Type B pancreatic cell (in vitro differentiated cells): ENCODE measurements around the gene CNTNAP2. TPM values are rescaled to one million over a fixed set of nuclear protein-coding genes. Genes with fewer than 3 reads are reported as not detected.

Experiments used
- DNase-seq: peaks from one replicate; pipeline ENCODE4 v3.0.0; 2021; ENCODE audit warnings: mixed read lengths; ENCODE audit not compliant: unreplicated experiment; ENCODE audit errors: extremely low spot score
- H3K27ac Mint-ChIP-seq: 2 replicates; pipeline ENCODE4 v1.8.0; 2021; ENCODE audit warnings: mild to moderate bottlenecking, mixed read lengths
- H3K27me3 Mint-ChIP-seq: 2 replicates; pipeline ENCODE4 v1.8.0; 2021; ENCODE audit warnings: mixed read lengths
- H3K36me3 Mint-ChIP-seq: 2 replicates; pipeline ENCODE4 v1.8.0; 2021; ENCODE audit warnings: mixed read lengths
- H3K4me1 Mint-ChIP-seq: one replicate; pipeline ENCODE4 v1.8.0; 2021; ENCODE audit warnings: mixed read lengths; ENCODE audit not compliant: unreplicated experiment
- H3K4me3 Mint-ChIP-seq: 2 replicates; pipeline ENCODE4 v1.8.0; 2021; ENCODE audit warnings: mild to moderate bottlenecking, mixed read lengths
- H3K9me3 Mint-ChIP-seq: 2 replicates; pipeline ENCODE4 v1.8.0; 2021; ENCODE audit warnings: mixed read lengths
- total RNA-seq: library from RNA; stranded (reverse); gene quantifications from 2 replicates; pipeline ENCODE4 v1.2.1, GENCODE V29; 2021; ENCODE audit warnings: low replicate concordance
- TF ChIP-seq, protein P1 (sequence below): fragments of 200-600 bp; sonication (generic); conservative IDR thresholded peaks from 2 replicates; pipeline ENCODE4 v1.5.0; 2021; ENCODE audit warnings: antibody characterized with exemption, mild to moderate bottlenecking

Gene CNTNAP2
- total RNA-seq, 1 donor from 2014 or later: 26.8 TPM

DNA sequence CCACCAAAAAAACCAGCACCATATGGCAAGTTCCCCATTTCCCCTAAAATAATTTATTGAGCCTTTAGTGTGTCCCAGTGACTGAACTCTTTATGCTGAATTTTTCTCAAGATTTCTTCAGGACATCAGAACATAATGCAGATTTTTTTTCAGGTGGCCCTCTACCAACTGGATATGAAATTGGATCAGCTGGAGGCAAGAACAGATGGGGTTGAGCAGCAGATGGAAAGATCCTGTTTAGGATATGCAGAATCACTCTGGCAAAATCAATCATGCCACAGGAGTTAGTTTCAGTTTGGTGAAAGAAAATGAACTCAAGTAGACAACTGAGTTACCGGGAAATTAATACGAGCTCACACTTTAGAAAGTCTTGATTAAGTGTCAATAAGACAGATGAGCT is 1712.4 kb downstream of the CNTNAP2 start:
- DNase-seq: no peak
- no peaks in the 10 kb centered on the region for H3K9me3 Mint-ChIP-seq
- H3K4me1 Mint-ChIP-seq: no peaks in the 10 kb centered on the region
- H3K4me3 Mint-ChIP-seq: no peak overlapping the region
- H3K27me3 Mint-ChIP-seq: no peaks in the 10 kb centered on the region
- H3K27ac Mint-ChIP-seq: no peak overlapping the region
- TF ChIP-seq, protein P1, sequence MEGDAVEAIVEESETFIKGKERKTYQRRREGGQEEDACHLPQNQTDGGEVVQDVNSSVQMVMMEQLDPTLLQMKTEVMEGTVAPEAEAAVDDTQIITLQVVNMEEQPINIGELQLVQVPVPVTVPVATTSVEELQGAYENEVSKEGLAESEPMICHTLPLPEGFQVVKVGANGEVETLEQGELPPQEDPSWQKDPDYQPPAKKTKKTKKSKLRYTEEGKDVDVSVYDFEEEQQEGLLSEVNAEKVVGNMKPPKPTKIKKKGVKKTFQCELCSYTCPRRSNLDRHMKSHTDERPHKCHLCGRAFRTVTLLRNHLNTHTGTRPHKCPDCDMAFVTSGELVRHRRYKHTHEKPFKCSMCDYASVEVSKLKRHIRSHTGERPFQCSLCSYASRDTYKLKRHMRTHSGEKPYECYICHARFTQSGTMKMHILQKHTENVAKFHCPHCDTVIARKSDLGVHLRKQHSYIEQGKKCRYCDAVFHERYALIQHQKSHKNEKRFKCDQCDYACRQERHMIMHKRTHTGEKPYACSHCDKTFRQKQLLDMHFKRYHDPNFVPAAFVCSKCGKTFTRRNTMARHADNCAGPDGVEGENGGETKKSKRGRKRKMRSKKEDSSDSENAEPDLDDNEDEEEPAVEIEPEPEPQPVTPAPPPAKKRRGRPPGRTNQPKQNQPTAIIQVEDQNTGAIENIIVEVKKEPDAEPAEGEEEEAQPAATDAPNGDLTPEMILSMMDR: no peak
- H3K36me3 Mint-ChIP-seq: no peaks in the 10 kb centered on the region

GRCh38 chr7:147833557-147833956 is 1717.0 kb downstream of the CNTNAP2 start:
- Mint-ChIP-seq H3K4me1 (no peaks in the 10 kb centered on the region), H3K36me3 (peaks cover 3% of the 10 kb centered on the region), H3K27ac (no peak overlapping the region), H3K4me3 (no peak overlapping the region), H3K27me3 (no peaks in the 10 kb centered on the region), H3K9me3 (peaks cover 14% of the 10 kb centered on the region)
- no peak for DNase-seq
- TF ChIP-seq, protein P1: no peak

DNA sequence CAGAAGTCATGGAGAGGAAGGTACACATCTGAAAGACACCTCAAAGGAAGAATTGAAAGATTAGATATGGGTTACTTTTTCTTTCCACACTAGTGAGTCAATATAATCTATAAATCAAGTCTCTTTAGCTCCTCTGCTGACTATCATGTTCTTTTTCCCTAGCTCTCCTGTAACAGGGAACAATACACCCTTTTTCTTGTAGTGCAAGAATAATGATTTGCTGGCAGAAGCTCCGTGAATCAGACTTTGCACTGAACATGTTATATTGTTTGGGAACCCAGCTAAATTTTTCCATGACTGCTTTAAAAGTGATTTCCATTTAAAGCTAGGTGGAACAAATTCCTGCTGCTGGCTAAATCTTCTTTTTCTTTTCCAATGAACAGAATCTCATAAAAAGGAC is 1717.4 kb downstream of the CNTNAP2 start:
- no peaks in the 10 kb centered on the region for H3K27me3 Mint-ChIP-seq
- peaks cover 3% of the 10 kb centered on the region for H3K36me3 Mint-ChIP-seq
- TF ChIP-seq, protein P1: no peak
- H3K4me3 Mint-ChIP-seq: no peak overlapping the region
- DNase-seq: no peak
- no peak overlapping the region for H3K27ac Mint-ChIP-seq
- H3K4me1 Mint-ChIP-seq: no peaks in the 10 kb centered on the region
- H3K9me3 Mint-ChIP-seq: peaks cover 15% of the 10 kb centered on the region

GRCh38 chr7:147852833-147853232 is 1736.2 kb downstream of the CNTNAP2 start:
- Mint-ChIP-seq H3K36me3 (no peaks in the 10 kb centered on the region), H3K4me3 (no peak overlapping the region), H3K27ac (no peak overlapping the region), H3K9me3 (peaks cover 6% of the 10 kb centered on the region), H3K4me1 (no peaks in the 10 kb centered on the region), H3K27me3 (no peaks in the 10 kb centered on the region)
- no peak for DNase-seq
- TF ChIP-seq, protein P1: no peak

GRCh38 chr7:147857152-147858140 is 1740.8 kb downstream of the CNTNAP2 start:
- Mint-ChIP-seq H3K36me3 (no peaks in the 10 kb centered on the region), H3K4me1 (peaks cover 4% of the 10 kb centered on the region), H3K4me3 (no peak overlapping the region), H3K27ac (no peak overlapping the region), H3K27me3 (no peaks in the 10 kb centered on the region), H3K9me3 (no peaks in the 10 kb centered on the region)
- DNase-seq: no peak
- TF ChIP-seq, protein P1: no peak
